K562 (cell line): ENCODE measurements around the gene DNAJC25. TPM values are rescaled to one million over a fixed set of nuclear protein-coding genes. Genes with fewer than 3 reads are reported as not detected.
A peak's percentile ranks its signal among the peaks of the same experiment; 100 is the strongest.

Experiments
- BRCA1 ChIP-seq, 2 experiments: fragments of 450-650 bp in 1 of 2; sonication (generic) in 1 of 2; formaldehyde crosslinking in 1 of 2; IDR thresholded peaks; 2 replicates each; pipeline versions ENCODE4 v1.5.0 to v1.6.1; 2017 to 2020; ENCODE audit warnings: mild to moderate bottlenecking in 1 of 2, missing genetic modification reagents in 1 of 2
- CBX1 ChIP-seq: sonication (generic); IDR thresholded peaks from 2 replicates; pipeline ENCODE4 v1.6.1; 2016; ENCODE audit warnings: antibody characterized with exemption, low read depth, mild to moderate bottlenecking
- COPS2 ChIP-seq: fragments of 450-650 bp; conservative IDR thresholded peaks from 2 replicates; pipeline ENCODE4 v1.6.1; 2016; ENCODE audit warnings: mild to moderate bottlenecking, moderate library complexity
- E2F1 ChIP-seq: sonication (generic); formaldehyde crosslinking; IDR thresholded peaks from 2 replicates; pipeline ENCODE4 v1.8.1; 2023; ENCODE audit warnings: mild to moderate bottlenecking, missing genetic modification reagents, moderate library complexity
- ELK3 ChIP-seq: fragments of 450-650 bp; formaldehyde crosslinking; IDR thresholded peaks from 2 replicates; pipeline ENCODE4 v1.4.0; 2020; ENCODE audit warnings: mild to moderate bottlenecking
- ETV5 ChIP-seq: sonication (generic); formaldehyde crosslinking; IDR thresholded peaks from 2 replicates; pipeline ENCODE4 v1.4.0; 2020; ENCODE audit warnings: low read depth, mild to moderate bottlenecking, missing genetic modification reagents
- FOS ChIP-seq: IDR thresholded peaks from 3 replicates; pipeline ENCODE4 v1.6.1; 2011; ENCODE audit not compliant: insufficient read length; ENCODE audit errors: extremely low read depth
- GABPA ChIP-seq: fragments of 200-800 bp; sonication (Bioruptor generic); conservative IDR thresholded peaks from 2 replicates; pipeline ENCODE4 v1.6.1; 2016; ENCODE audit warnings: low read depth, missing genetic modification characterization, missing compliant biosample characterization
- GTF2A2 ChIP-seq: IDR thresholded peaks from 2 replicates; pipeline ENCODE4 v1.6.1; 2016; ENCODE audit warnings: mild to moderate bottlenecking, missing genetic modification characterization, missing compliant biosample characterization
- JUNB ChIP-seq: fragments of 450-650 bp; formaldehyde crosslinking; conservative IDR thresholded peaks from 2 replicates; pipeline ENCODE4 v1.4.0; 2020; ENCODE audit warnings: mild to moderate bottlenecking
- KLF6 ChIP-seq: fragments of 250-450 bp; sonication (Bioruptor Pico); IDR thresholded peaks from 2 replicates; pipeline ENCODE4 v1.4.0; 2020; ENCODE audit warnings: mild to moderate bottlenecking, moderate library complexity, borderline replicate concordance
- NELFE ChIP-seq: IDR thresholded peaks from 2 replicates; pipeline ENCODE4 v1.6.1; 2011; ENCODE audit warnings: mild to moderate bottlenecking; ENCODE audit not compliant: insufficient read depth, insufficient read length
- NFYB ChIP-seq: IDR thresholded peaks from 2 replicates; pipeline ENCODE4 v1.6.1; 2011; ENCODE audit warnings: mild to moderate bottlenecking, moderate library complexity; ENCODE audit not compliant: insufficient read length; ENCODE audit errors: extremely low read depth
- POLR2A ChIP-seq: fragments of 450-650 bp; conservative IDR thresholded peaks from 2 replicates; pipeline ENCODE4 v1.6.1; 2016
- POLR2AphosphoS5 ChIP-seq: IDR thresholded peaks from 2 replicates; pipeline ENCODE4 v1.6.1; 2011; ENCODE audit warnings: mild to moderate bottlenecking, low read depth, low read length, moderate library complexity; ENCODE audit not compliant: control insufficient read depth, insufficient read depth
- POLR2B ChIP-seq: fragments of 450-650 bp; IDR thresholded peaks from 2 replicates; pipeline ENCODE4 v1.6.1; 2018; ENCODE audit warnings: low read depth; ENCODE audit not compliant: partially characterized antibody
- RBM14 ChIP-seq: fragments of 200-400 bp; formaldehyde crosslinking; IDR thresholded peaks from 2 replicates; pipeline ENCODE4 v1.6.1; 2018; ENCODE audit warnings: low read depth, mild to moderate bottlenecking, low read length, moderate library complexity, borderline replicate concordance; ENCODE audit not compliant: insufficient read depth
- RUNX1 ChIP-seq: sonication (generic); IDR thresholded peaks from 2 replicates; pipeline ENCODE4 v1.6.1; 2016; ENCODE audit warnings: antibody characterized with exemption, low read depth
- STAT5A ChIP-seq: IDR thresholded peaks from 2 replicates; pipeline ENCODE4 v1.6.1; 2012; ENCODE audit warnings: low read length, inconsistent platforms, borderline replicate concordance
- TCF15 ChIP-seq: fragments of 250-450 bp; sonication (Bioruptor Pico); IDR thresholded peaks from 2 replicates; pipeline ENCODE4 v1.8.0; 2022; ENCODE audit warnings: moderate library complexity, mild to moderate bottlenecking, inconsistent platforms
- TEAD1 ChIP-seq, 2 experiments: fragments of 450-650 bp in 1 of 2; sonication (generic) in 1 of 2; formaldehyde crosslinking; IDR thresholded peaks; 2 replicates each; pipeline versions ENCODE4 v1.4.0 to v1.8.0; 2020 to 2022; ENCODE audit warnings: mild to moderate bottlenecking in 2 of 2, missing genetic modification reagents in 1 of 2
- THRAP3 ChIP-seq: fragments of 450-650 bp; IDR thresholded peaks from 2 replicates; pipeline ENCODE4 v1.6.1; 2016; ENCODE audit warnings: mild to moderate bottlenecking, inconsistent platforms, borderline replicate concordance
- ZBTB5 ChIP-seq: fragments of 450-650 bp; IDR thresholded peaks from 2 replicates; pipeline ENCODE4 v1.6.1; 2017; ENCODE audit warnings: antibody characterized with exemption
- ZNF121 ChIP-seq: sonication (generic); formaldehyde crosslinking; conservative IDR thresholded peaks from 2 replicates; pipeline ENCODE4 v1.8.0; 2022; ENCODE audit warnings: missing genetic modification reagents
- ZNF280A ChIP-seq: fragments of 450-650 bp; IDR thresholded peaks from 2 replicates; pipeline ENCODE4 v1.6.1; 2018; ENCODE audit warnings: mild to moderate bottlenecking, low read depth; ENCODE audit not compliant: partially characterized antibody
- ZNF785 ChIP-seq: fragments of 250-450 bp; sonication (Bioruptor Pico); IDR thresholded peaks from 2 replicates; pipeline ENCODE4 v1.4.0; 2020; ENCODE audit warnings: mild to moderate bottlenecking
- polyA plus RNA-seq, 8 experiments: library from polyadenylated mRNA; depleted of rRNA in 4 of 8; stranded (reverse) in 5 of 8; unstranded in 3 of 8; fragments of >200 nt; fragmentation: Nextera tagmentation in 2 of 8; fragmentation: Illumina TruSeq in 1 of 8; extraction: Ambion mirVana in 2 of 8; extraction: Trizol in 1 of 8; gene quantifications; 2 replicates each; pipeline versions ENCODE4 v1.2.1 to v1.2.3, GENCODE V29; 2011 to 2014; ENCODE audit warnings: inconsistent platforms in 1 of 8, missing spikeins in 1 of 8
- total RNA-seq, 7 experiments: library from RNA; depleted of rRNA in 6 of 7; stranded (reverse); fragments of >200 nt in 6 of 7; fragmentation: Illumina TruSeq in 2 of 7; extraction: Trizol in 2 of 7; gene quantifications; 2 replicates each; pipeline versions ENCODE4 v1.2.1 to v1.2.3, GENCODE V29; 2011 to 2021; ENCODE audit warnings: low replicate concordance in 1 of 7

DNAJC25 gene
- total and polyA plus RNA-seq, 9 of the 15 experiments (the other 6 are each of a cell fraction or from before 2014, with no cell fraction given) = 3.7 to 11.2 (median 7.1) TPM

GRCh38 chr9:111630964-111631213 lies 245 bp upstream of the DNAJC25 start (continued):
- TF ChIP-seq ZNF280A (no peak), ETV5 (no peak), GTF2A2 (tag) (no peak), POLR2A (no peak), TEAD1 (CRISPR knock-in tag; IDR thresholded peaks at IDR 0.05) (no peak), RUNX1 (no peak), TCF15 (no peak), KLF6 (CRISPR knock-in tag) (no peak), RBM14 (no peak), E2F1 (no peak), ELK3 (CRISPR knock-in tag) (no peak), NFYB (no peak), POLR2B (no peak), STAT5A (no peak), ZBTB5 (no peak), GABPA (tag) (peak; percentile 98), ZNF121 (no peak), COPS2 (no peak), ZNF785 (no peak), FOS (no peak), POLR2AphosphoS5 (no peak), JUNB (CRISPR knock-in tag) (no peak), CBX1 (no peak; the same call in 1 of the 2 replicates), BRCA1 (IDR thresholded peaks at IDR 0.05) (no peak), BRCA1 (CRISPR knock-in tag; IDR thresholded peaks at IDR 0.05) (no peak), THRAP3 (no peak), NELFE (no peak)
